ENCODE data around the gene CCSER1.
"Not testable (repeated sequence)": the region's sequence is repeated elsewhere in the genome, so short reads cannot be mapped to it uniquely, and the experiment has no call there.

CCSER1 gene

GRCh38 chr4:90730752-90731151 lies 603.6 kb downstream of the CCSER1 start:
- no peak for DNase-seq

- no peak for DNase-seq
Observed at GRCh38 chr4:90733211-90733610, 606.0 kb downstream of the CCSER1 start.

- no peak for DNase-seq
Observed at GRCh38 chr4:90745176-90745575, 618.0 kb downstream of the CCSER1 start.

GRCh38 chr4:90753068-90753467 lies 625.9 kb downstream of the CCSER1 start:
- DNase-seq = no peak

GRCh38 chr4:90757534-90758060 lies 630.4 kb downstream of the CCSER1 start:
- no peak for DNase-seq

GRCh38 chr4:90760059-90760458 lies 632.9 kb downstream of the CCSER1 start:
- DNase-seq = no peak

- no peak for DNase-seq
Observed at GRCh38 chr4:90766837-90767236, 639.6 kb downstream of the CCSER1 start.

- no peak for DNase-seq
Observed at GRCh38 chr4:90769251-90769650, 642.1 kb downstream of the CCSER1 start.

- DNase-seq = no peak
Observed at GRCh38 chr4:90780193-90780592, 653.0 kb downstream of the CCSER1 start.

GRCh38 chr4:90786602-90787001 lies 659.4 kb downstream of the CCSER1 start:
- DNase-seq = no peak

GRCh38 chr4:90792696-90793095 lies 665.5 kb downstream of the CCSER1 start:
- no peak for DNase-seq

- no peak for DNase-seq
Observed at GRCh38 chr4:90798948-90799347, 671.8 kb downstream of the CCSER1 start.

- no peak for DNase-seq
Observed at GRCh38 chr4:90799895-90800294, 672.7 kb downstream of the CCSER1 start.

GRCh38 chr4:90815569-90815968 lies 688.4 kb downstream of the CCSER1 start:
- DNase-seq = no peak

GRCh38 chr4:90816754-90817153 lies 689.6 kb downstream of the CCSER1 start:
- DNase-seq = no peak

GRCh38 chr4:90824266-90825150 lies 697.3 kb downstream of the CCSER1 start:
- DNase-seq = peak; percentile 1

- DNase-seq = no peak
Observed at GRCh38 chr4:90825849-90826248, 698.7 kb downstream of the CCSER1 start.

- DNase-seq = no peak
Observed at GRCh38 chr4:90833706-90834105, 706.5 kb downstream of the CCSER1 start.

GRCh38 chr4:90837241-90837640 lies 710.0 kb downstream of the CCSER1 start:
- DNase-seq = no peak

- not testable (repeated sequence) for DNase-seq
Observed at GRCh38 chr4:90838859-90839258, 711.7 kb downstream of the CCSER1 start.

- DNase-seq = no peak
Observed at GRCh38 chr4:90840291-90840690, 713.1 kb downstream of the CCSER1 start.

GRCh38 chr4:90840828-90841227 lies 713.6 kb downstream of the CCSER1 start:
- no peak for DNase-seq

GRCh38 chr4:90841676-90842075 lies 714.5 kb downstream of the CCSER1 start:
- DNase-seq = no peak

- no peak for DNase-seq
Observed at GRCh38 chr4:90842960-90843359, 715.8 kb downstream of the CCSER1 start.

- DNase-seq = no peak
Observed at GRCh38 chr4:90844241-90844640, 717.0 kb downstream of the CCSER1 start.

Data from DMS 273 treated with DMSO at 0.1 percent for 48 hours (cell line).